Gastroesophageal sphincter (tissue), 3 donors: ENCODE data around the gene GRIN1.

ENCODE experiments used
- EP300 ChIP-seq: sonication (generic); formaldehyde crosslinking; IDR thresholded peaks from one replicate; pipeline ENCODE4 v1.6.1; 2017; ENCODE audit warnings: antibody characterized with exemption, mild to moderate bottlenecking
- POLR2A ChIP-seq, 2 donors: fragments of 450-650 bp; IDR thresholded peaks; one replicate each; pipeline ENCODE4 v1.6.1; 2017; ENCODE audit warnings: antibody characterized with exemption in 2 of 2, mild to moderate bottlenecking in 2 of 2, moderate library complexity in 1 of 2
- POLR2AphosphoS5 ChIP-seq: sonication (generic); formaldehyde crosslinking; IDR thresholded peaks from one replicate; pipeline ENCODE4 v1.6.1; 2017; ENCODE audit warnings: antibody characterized with exemption
- TF ChIP-seq, protein P1 (sequence below), 4 experiments: fragments of 200-600 bp in 2 of 4; fragments of 450-650 bp in 2 of 4; sonication (generic) in 1 of 4; IDR thresholded peaks; one replicate each; pipeline ENCODE4 v1.5.1; 2017 to 2019; ENCODE audit warnings: antibody characterized with exemption in 4 of 4, mild to moderate bottlenecking in 2 of 4, moderate library complexity in 2 of 4

DNA sequence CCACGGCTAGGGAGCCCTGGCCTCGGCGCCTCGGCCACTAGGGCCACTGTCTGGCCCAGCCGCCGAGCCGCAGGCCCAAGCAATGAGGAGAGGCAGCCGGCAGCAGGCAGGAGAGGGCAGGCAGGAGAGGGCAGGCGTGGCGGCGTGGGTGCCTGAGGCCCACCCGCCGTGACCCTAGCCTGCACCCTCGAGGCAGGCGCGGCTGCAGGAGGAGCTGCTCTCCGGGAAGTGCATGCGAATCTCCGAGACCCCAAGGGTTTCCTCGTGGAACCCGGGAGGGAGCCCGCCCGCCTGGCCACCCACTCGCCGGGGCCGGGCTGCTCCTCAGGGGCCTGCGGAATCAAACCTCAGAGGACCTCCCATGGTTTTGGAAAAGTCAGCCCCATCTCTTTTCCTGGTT is 9.3 kb downstream of the GRIN1 start:
- TF ChIP-seq, protein P1, sequence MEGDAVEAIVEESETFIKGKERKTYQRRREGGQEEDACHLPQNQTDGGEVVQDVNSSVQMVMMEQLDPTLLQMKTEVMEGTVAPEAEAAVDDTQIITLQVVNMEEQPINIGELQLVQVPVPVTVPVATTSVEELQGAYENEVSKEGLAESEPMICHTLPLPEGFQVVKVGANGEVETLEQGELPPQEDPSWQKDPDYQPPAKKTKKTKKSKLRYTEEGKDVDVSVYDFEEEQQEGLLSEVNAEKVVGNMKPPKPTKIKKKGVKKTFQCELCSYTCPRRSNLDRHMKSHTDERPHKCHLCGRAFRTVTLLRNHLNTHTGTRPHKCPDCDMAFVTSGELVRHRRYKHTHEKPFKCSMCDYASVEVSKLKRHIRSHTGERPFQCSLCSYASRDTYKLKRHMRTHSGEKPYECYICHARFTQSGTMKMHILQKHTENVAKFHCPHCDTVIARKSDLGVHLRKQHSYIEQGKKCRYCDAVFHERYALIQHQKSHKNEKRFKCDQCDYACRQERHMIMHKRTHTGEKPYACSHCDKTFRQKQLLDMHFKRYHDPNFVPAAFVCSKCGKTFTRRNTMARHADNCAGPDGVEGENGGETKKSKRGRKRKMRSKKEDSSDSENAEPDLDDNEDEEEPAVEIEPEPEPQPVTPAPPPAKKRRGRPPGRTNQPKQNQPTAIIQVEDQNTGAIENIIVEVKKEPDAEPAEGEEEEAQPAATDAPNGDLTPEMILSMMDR (IDR thresholded peaks at IDR 0.05), result no peak
- TF ChIP-seq POLR2A (IDR thresholded peaks at IDR 0.05), result no peak
- TF ChIP-seq POLR2AphosphoS5, result no peak
- no peak for TF ChIP-seq EP300
